Measurements from ENCODE around the gene BMP8B.

BMP8B gene

DNA sequence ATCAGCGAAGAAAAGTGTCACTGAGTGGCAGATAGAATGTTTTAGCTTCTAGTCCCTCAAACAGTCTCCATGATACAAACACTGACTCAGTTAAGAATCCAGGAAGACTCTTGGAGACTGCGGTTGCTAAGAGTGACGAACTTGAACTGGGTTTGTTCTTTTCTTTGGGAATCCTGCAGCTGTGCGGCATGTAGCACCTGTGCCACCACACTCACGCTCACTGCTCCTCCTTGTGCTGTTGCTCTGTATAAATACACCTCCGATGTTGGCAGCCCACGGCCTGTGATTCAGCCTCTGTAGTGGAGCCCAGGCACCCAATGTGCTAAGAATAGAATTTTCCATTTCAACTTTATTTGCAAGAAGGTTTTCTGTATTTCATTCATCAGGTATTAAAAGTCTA lies 55.5 kb downstream of the BMP8B start:
- ChIA-PET CTCF (interaction anchor here (1.2 to 1.3 kb wide), 2 partner anchors 8 to 66 kb away, joined by 3 to 4 read pairs; no protein-coding TSS in a partner anchor), POLR2A (no interaction called here)
- DNase-seq: no peak

DNA sequence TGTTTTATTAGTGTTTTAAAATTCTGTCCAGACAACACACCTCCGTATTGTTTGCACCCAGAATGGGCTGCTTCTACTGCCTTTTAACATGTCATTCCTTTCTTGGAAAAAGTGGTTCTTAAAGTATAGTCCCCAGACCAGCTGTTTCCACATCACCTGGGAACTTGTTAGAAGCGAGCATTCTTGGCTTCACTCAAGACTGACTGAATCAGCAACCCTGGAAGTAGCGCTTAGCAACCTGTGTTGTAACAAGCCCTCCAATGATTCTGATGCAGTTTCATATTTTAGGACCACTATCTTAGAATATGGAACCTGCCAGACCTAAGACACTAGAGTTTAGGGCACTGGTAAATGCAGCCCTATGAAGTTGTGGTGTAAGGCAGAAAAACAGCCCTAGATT lies 55.9 kb downstream of the BMP8B start:
- ChIA-PET CTCF (interaction anchor here (1.3 kb wide), 1 partner anchor 67 kb away, joined by 3 read pairs; no protein-coding TSS in a partner anchor), POLR2A (no interaction called here)
- WGBS (ENCODE audit: insufficient coverage): 74% methylated on average over 3 of the region's 3 CpGs
- Histone ChIP-seq H3K9me3 (ENCODE audit: control extremely low read depth in 1 of 5, control insufficient read depth in 4 of 5, insufficient read depth in 2 of 5, low read depth in 1 of 5, low read length in 4 of 5) (peaks cover 0 to 5% (median 0%) of the 10 kb centered on the region in 5 experiments), H3K36me3 (ENCODE audit: control insufficient read depth in 4 of 4, insufficient read depth in 4 of 4, low read length in 3 of 4) (no peaks in the 10 kb centered on the region), H3K4me3 (ENCODE audit: control insufficient read depth in 1 of 7, extremely low read depth in 1 of 7, insufficient read depth in 4 of 7, low read depth in 2 of 7, low read length in 6 of 7) (no peak overlapping the region), H3K4me1 (ENCODE audit: control extremely low read depth in 1 of 4, control insufficient read depth in 4 of 4, insufficient read depth in 4 of 4, low read length in 3 of 4) (no peaks in the 10 kb centered on the region), H3K27me3 (replicated peaks in 2 of 5; ENCODE audit: control insufficient read depth in 4 of 5, insufficient read depth in 5 of 5, low read length in 4 of 5) (peaks cover 13 to 63% (median 29%) of the 10 kb centered on the region in 5 experiments), H3K27ac (ENCODE audit: insufficient read depth in 1 of 2, low read depth in 1 of 2, low read length in 2 of 2, poor library complexity in 1 of 2, severe bottlenecking in 2 of 2) (no peak overlapping the region)
- no peak for DNase-seq

More for the DNA sequence above, 55.5 kb downstream of the BMP8B start:
- no peaks in the 10 kb centered on the region for H3K4me1 ChIP-seq (ENCODE audit: control extremely low read depth in 1 of 4, control insufficient read depth in 4 of 4, insufficient read depth in 4 of 4, low read length in 3 of 4)
- no peak overlapping the region for H3K4me3 ChIP-seq (ENCODE audit: control insufficient read depth in 1 of 7, extremely low read depth in 1 of 7, insufficient read depth in 4 of 7, low read depth in 2 of 7, low read length in 6 of 7)
- peaks cover 0 to 1% (median 0%) of the 10 kb centered on the region in 5 experiments for H3K9me3 ChIP-seq (ENCODE audit: control extremely low read depth in 1 of 5, control insufficient read depth in 4 of 5, insufficient read depth in 2 of 5, low read depth in 1 of 5, low read length in 4 of 5)
- peaks cover 13 to 59% (median 26%) of the 10 kb centered on the region in 5 experiments for H3K27me3 ChIP-seq (replicated peaks in 2 of 5; ENCODE audit: control insufficient read depth in 4 of 5, insufficient read depth in 5 of 5, low read length in 4 of 5)
- H3K36me3 ChIP-seq (ENCODE audit: control insufficient read depth in 4 of 4, insufficient read depth in 4 of 4, low read length in 3 of 4): no peaks in the 10 kb centered on the region
- 92% methylated on average over 6 of the region's 7 CpGs for WGBS (ENCODE audit: insufficient coverage)
- no peak overlapping the region for H3K27ac ChIP-seq (ENCODE audit: insufficient read depth in 1 of 2, low read depth in 1 of 2, low read length in 2 of 2, poor library complexity in 1 of 2, severe bottlenecking in 2 of 2)

DNA sequence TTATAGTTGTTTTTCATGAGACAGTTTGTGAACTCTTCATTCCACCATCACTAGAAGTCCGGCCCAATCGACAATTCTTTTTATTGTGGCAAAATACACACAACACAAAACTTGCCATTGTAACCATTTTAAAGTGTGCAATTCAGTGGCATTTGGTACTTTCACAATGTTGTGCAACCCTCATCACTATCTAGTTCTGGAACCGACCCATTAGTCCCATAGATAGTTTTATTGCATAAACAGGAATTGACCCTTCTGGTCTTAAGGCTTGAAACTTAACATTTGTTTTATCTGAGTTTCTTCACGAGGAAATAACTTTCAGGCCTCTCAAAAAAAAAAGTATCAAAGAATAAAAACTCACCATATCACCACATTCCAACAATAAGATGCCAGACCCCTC lies 58.8 kb downstream of the BMP8B start:
- Histone ChIP-seq H3K4me1 (ENCODE audit: control extremely low read depth in 1 of 4, control insufficient read depth in 4 of 4, insufficient read depth in 4 of 4, low read length in 3 of 4) (no peaks in the 10 kb centered on the region), H3K27me3 (replicated peaks in 2 of 5; ENCODE audit: control insufficient read depth in 4 of 5, insufficient read depth in 5 of 5, low read length in 4 of 5) (peaks cover 23 to 81% (median 33%) of the 10 kb centered on the region in 5 experiments), H3K36me3 (ENCODE audit: control insufficient read depth in 4 of 4, insufficient read depth in 4 of 4, low read length in 3 of 4) (no peaks in the 10 kb centered on the region), H3K27ac (ENCODE audit: insufficient read depth in 1 of 2, low read depth in 1 of 2, low read length in 2 of 2, poor library complexity in 1 of 2, severe bottlenecking in 2 of 2) (no peak overlapping the region), H3K4me3 (ENCODE audit: control insufficient read depth in 1 of 7, extremely low read depth in 1 of 7, insufficient read depth in 4 of 7, low read depth in 2 of 7, low read length in 6 of 7) (no peak overlapping the region), H3K9me3 (ENCODE audit: control extremely low read depth in 1 of 5, control insufficient read depth in 4 of 5, insufficient read depth in 2 of 5, low read depth in 1 of 5, low read length in 4 of 5) (peaks cover 0 to 5% (median 0%) of the 10 kb centered on the region in 5 experiments)
- ChIA-PET CTCF (no interaction called here), POLR2A (no interaction called here)
- WGBS (ENCODE audit: insufficient coverage): 89% methylated on average over 2 of the region's 4 CpGs
- DNase-seq: no peak

DNA sequence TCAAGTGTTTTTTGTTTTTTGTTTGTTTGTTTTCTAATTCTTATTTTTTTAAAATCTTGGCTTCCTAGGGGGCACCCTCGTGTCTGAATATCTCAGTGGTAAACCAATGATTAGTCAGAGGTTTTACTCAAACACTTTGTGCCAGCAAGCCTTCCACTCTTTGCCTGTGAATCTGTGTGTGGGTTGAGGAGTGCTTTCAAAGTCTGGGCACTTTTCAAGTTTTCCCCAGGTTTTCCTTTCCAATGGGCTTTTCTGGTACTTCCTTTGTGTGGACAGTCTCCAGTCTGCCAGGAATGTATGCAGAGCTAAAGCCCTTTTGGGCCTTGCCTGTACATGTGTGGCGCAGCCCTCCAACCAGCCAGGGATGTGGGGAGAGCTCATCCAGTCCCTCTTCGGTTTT lies 59.6 kb downstream of the BMP8B start:
- Histone ChIP-seq H3K36me3 (ENCODE audit: control insufficient read depth in 4 of 4, insufficient read depth in 4 of 4, low read length in 3 of 4) (no peaks in the 10 kb centered on the region), H3K27ac (ENCODE audit: insufficient read depth in 1 of 2, low read depth in 1 of 2, low read length in 2 of 2, poor library complexity in 1 of 2, severe bottlenecking in 2 of 2) (no peak overlapping the region), H3K4me3 (ENCODE audit: control insufficient read depth in 1 of 7, extremely low read depth in 1 of 7, insufficient read depth in 4 of 7, low read depth in 2 of 7, low read length in 6 of 7) (no peak overlapping the region), H3K27me3 (replicated peaks in 2 of 5; ENCODE audit: control insufficient read depth in 4 of 5, insufficient read depth in 5 of 5, low read length in 4 of 5) (peaks cover 27 to 84% (median 34%) of the 10 kb centered on the region in 5 experiments), H3K9me3 (ENCODE audit: control extremely low read depth in 1 of 5, control insufficient read depth in 4 of 5, insufficient read depth in 2 of 5, low read depth in 1 of 5, low read length in 4 of 5) (peaks cover 0 to 5% (median 0%) of the 10 kb centered on the region in 5 experiments), H3K4me1 (ENCODE audit: control extremely low read depth in 1 of 4, control insufficient read depth in 4 of 4, insufficient read depth in 4 of 4, low read length in 3 of 4) (no peaks in the 10 kb centered on the region)
- CTCF ChIA-PET: no interaction called here
- 90% methylated on average over 2 of the region's 3 CpGs for WGBS (ENCODE audit: insufficient coverage)
- DNase-seq: no peak
- POLR2A ChIA-PET: no interaction called here

DNA sequence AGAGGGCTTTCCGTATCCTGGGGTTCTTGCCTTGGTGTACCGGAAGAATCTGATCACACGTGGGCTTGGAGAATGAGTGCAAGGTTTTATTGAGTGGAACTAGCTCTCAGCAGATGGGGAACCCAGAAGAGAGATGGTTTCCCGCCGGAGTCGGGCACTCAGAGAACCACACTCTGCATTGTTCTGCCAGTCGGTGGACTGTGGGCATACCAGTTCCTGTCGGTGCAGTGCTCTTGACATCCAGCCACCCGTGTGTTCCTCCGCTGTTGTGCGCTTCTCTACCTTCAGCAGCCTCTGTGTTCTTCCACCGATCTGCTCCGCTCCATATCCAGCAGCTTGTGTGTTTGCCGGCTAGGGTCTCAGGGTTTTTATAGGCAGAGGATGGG lies 60.7 kb downstream of the BMP8B start:
- no peaks in the 10 kb centered on the region for H3K36me3 ChIP-seq (ENCODE audit: control insufficient read depth in 4 of 4, insufficient read depth in 4 of 4, low read length in 3 of 4)
- ChIA-PET CTCF (no interaction called here), POLR2A (no interaction called here)

DNA sequence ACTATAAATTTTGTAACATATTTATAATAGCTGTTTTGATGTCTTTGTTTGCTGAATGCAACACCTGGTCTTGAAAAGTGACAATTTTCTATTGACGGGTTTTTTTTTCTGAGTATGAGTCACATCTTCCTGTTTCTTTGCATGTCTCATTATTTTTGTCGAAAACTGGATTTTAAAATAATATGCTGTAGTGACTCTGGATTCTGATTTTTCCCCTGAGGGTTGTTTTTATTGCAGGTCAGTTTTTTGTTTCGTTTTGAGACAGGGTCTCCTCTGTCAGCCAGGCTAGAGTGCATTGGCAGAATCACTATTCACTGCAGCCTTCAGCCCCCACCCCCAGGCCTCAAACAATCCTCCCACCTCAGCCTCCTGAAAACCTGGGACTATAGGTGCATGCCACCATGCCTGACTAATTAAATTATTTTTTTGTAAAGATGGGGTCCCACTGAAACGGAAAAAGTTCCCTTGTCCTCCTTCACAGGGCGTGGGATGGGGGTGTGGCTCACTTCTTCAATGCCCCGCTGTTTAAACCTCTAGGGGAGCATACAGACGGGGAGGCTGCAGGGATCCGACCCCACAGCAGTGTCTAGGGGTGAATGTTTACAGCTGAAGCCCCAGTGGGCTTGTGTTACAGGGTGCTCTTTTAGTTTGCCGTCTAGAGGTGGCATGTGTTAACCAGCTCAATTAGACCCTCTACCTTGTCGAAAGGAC lies 61.3 kb downstream of the BMP8B start:
- no peaks in the 10 kb centered on the region for H3K36me3 ChIP-seq (ENCODE audit: control insufficient read depth in 4 of 4, insufficient read depth in 4 of 4, low read length in 3 of 4)
- no peaks in the 10 kb centered on the region for H3K4me1 ChIP-seq (ENCODE audit: control extremely low read depth in 1 of 4, control insufficient read depth in 4 of 4, insufficient read depth in 4 of 4, low read length in 3 of 4)
- ChIA-PET POLR2A (no interaction called here), CTCF (interaction anchor here (0.7 kb wide), 2 partner anchors 8 to 638 kb away, joined by 3 read pairs; no protein-coding TSS in a partner anchor)
- WGBS (ENCODE audit: insufficient coverage): 39% methylated on average over 9 of the region's 10 CpGs
- no peak overlapping the region for H3K4me3 ChIP-seq (ENCODE audit: control insufficient read depth in 1 of 7, extremely low read depth in 1 of 7, insufficient read depth in 4 of 7, low read depth in 2 of 7, low read length in 6 of 7)
- peaks cover 0 to 5% (median 0%) of the 10 kb centered on the region in 5 experiments for H3K9me3 ChIP-seq (ENCODE audit: control extremely low read depth in 1 of 5, control insufficient read depth in 4 of 5, insufficient read depth in 2 of 5, low read depth in 1 of 5, low read length in 4 of 5)
- DNase-seq: peak in 2 of 3 donors; percentile 21 to 42
- H3K27me3 ChIP-seq (replicated peaks in 2 of 5; ENCODE audit: control insufficient read depth in 4 of 5, insufficient read depth in 5 of 5, low read length in 4 of 5): peaks cover 19 to 70% (median 29%) of the 10 kb centered on the region in 5 experiments
- no peak overlapping the region for H3K27ac ChIP-seq (ENCODE audit: insufficient read depth in 1 of 2, low read depth in 1 of 2, low read length in 2 of 2, poor library complexity in 1 of 2, severe bottlenecking in 2 of 2)

More for the DNA sequence above, 60.7 kb downstream of the BMP8B start:
- no peak overlapping the region for H3K27ac ChIP-seq (ENCODE audit: insufficient read depth in 1 of 2, low read depth in 1 of 2, low read length in 2 of 2, poor library complexity in 1 of 2, severe bottlenecking in 2 of 2)
- H3K4me3 ChIP-seq (ENCODE audit: control insufficient read depth in 1 of 7, extremely low read depth in 1 of 7, insufficient read depth in 4 of 7, low read depth in 2 of 7, low read length in 6 of 7): no peak overlapping the region
- no peak for DNase-seq
- peaks cover 0 to 5% (median 0%) of the 10 kb centered on the region in 5 experiments for H3K9me3 ChIP-seq (ENCODE audit: control extremely low read depth in 1 of 5, control insufficient read depth in 4 of 5, insufficient read depth in 2 of 5, low read depth in 1 of 5, low read length in 4 of 5)
- peaks cover 22 to 75% (median 32%) of the 10 kb centered on the region in 5 experiments for H3K27me3 ChIP-seq (replicated peaks in 2 of 5; ENCODE audit: control insufficient read depth in 4 of 5, insufficient read depth in 5 of 5, low read length in 4 of 5)
- H3K4me1 ChIP-seq (ENCODE audit: control extremely low read depth in 1 of 4, control insufficient read depth in 4 of 4, insufficient read depth in 4 of 4, low read length in 3 of 4): no peaks in the 10 kb centered on the region
- WGBS (ENCODE audit: insufficient coverage): 59% methylated on average over 13 of the region's 14 CpGs

DNA sequence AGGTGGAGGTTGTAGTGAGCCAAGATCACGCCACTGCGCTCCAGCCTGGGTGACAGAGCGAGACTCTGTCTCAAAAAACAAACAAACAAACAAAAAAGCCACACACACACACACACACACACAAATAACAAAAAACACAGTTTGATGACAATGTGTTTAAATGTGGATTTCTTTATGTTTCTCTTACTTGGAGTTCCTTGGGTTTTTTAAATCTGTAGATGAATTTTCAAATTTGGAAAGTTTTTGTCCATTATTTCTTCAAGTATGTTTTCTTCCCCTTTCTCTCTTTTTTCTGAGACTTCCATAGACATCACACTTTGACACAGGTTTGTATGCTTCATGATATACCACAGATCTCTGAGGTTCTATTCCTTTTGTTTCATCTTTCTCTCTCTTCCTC lies 62.1 kb downstream of the BMP8B start:
- peaks cover 23 to 68% (median 33%) of the 10 kb centered on the region in 5 experiments for H3K27me3 ChIP-seq (replicated peaks in 2 of 5; ENCODE audit: control insufficient read depth in 4 of 5, insufficient read depth in 5 of 5, low read length in 4 of 5)
- H3K4me3 ChIP-seq (ENCODE audit: control insufficient read depth in 1 of 7, extremely low read depth in 1 of 7, insufficient read depth in 4 of 7, low read depth in 2 of 7, low read length in 6 of 7): no peak overlapping the region
- CTCF ChIA-PET: interaction anchor here (0.7 kb wide), 2 partner anchors 9 to 638 kb away, joined by 3 read pairs; no protein-coding TSS in a partner anchor
- no peak for DNase-seq
- H3K27ac ChIP-seq (ENCODE audit: insufficient read depth in 1 of 2, low read depth in 1 of 2, low read length in 2 of 2, poor library complexity in 1 of 2, severe bottlenecking in 2 of 2): no peak overlapping the region
- POLR2A ChIA-PET: no interaction called here
- no peaks in the 10 kb centered on the region for H3K4me1 ChIP-seq (ENCODE audit: control extremely low read depth in 1 of 4, control insufficient read depth in 4 of 4, insufficient read depth in 4 of 4, low read length in 3 of 4)
- H3K36me3 ChIP-seq (ENCODE audit: control insufficient read depth in 4 of 4, insufficient read depth in 4 of 4, low read length in 3 of 4): no peaks in the 10 kb centered on the region
- WGBS (ENCODE audit: insufficient coverage): no CpG with 5 or more reads among the region's 3 CpGs
- H3K9me3 ChIP-seq (ENCODE audit: control extremely low read depth in 1 of 5, control insufficient read depth in 4 of 5, insufficient read depth in 2 of 5, low read depth in 1 of 5, low read length in 4 of 5): peaks cover 0 to 5% (median 0%) of the 10 kb centered on the region in 5 experiments

Data from common myeloid progenitor, CD34-positive (primary cell).